Astrocyte (in vitro differentiated cells and primary cell): ENCODE measurements around the gene PPP1R37. TPM values are rescaled to one million over a fixed set of nuclear protein-coding genes. Genes with fewer than 3 reads are reported as not detected.

Experiments
- DNase-seq: peaks from one replicate; pipeline ENCODE4 v3.0.0-alpha.2; 2010; ENCODE audit warnings: low read depth
- FAIRE-seq: peaks from 2 replicates; lab custom pipeline; 2011; peaks lifted over from hg19 to GRCh38; lab: Jason Lieb, UNC
- H2AFZ ChIP-seq: 2 replicates; pipeline ENCODE4 v1.6.0; 2012; ENCODE audit warnings: low read depth, low read length, inconsistent platforms
- H3K27ac ChIP-seq: 2 replicates; pipeline ENCODE4 v1.5.1; 2011; ENCODE audit warnings: low read depth, low read length, inconsistent platforms
- H3K27me3 ChIP-seq: 2 replicates; pipeline ENCODE4 v1.6.0; 2011; ENCODE audit warnings: low read length, inconsistent platforms; ENCODE audit not compliant: insufficient read depth
- H3K36me3 ChIP-seq: 2 replicates; pipeline ENCODE4 v1.5.1; 2011; ENCODE audit warnings: low read length, inconsistent platforms; ENCODE audit not compliant: insufficient read depth
- H3K4me1 ChIP-seq: 2 replicates; pipeline ENCODE4 v1.5.1; 2011; ENCODE audit warnings: low read length, inconsistent platforms; ENCODE audit not compliant: insufficient read depth
- H3K4me2 ChIP-seq: 2 replicates; pipeline ENCODE4 v1.6.0; 2012; ENCODE audit warnings: low read length, inconsistent platforms
- H3K4me3 ChIP-seq: 2 replicates; pipeline ENCODE4 v1.5.1; 2011; ENCODE audit warnings: low read depth, mild to moderate bottlenecking, low read length, inconsistent platforms; ENCODE audit not compliant: insufficient read depth
- H3K79me2 ChIP-seq: 2 replicates; pipeline ENCODE4 v1.6.0; 2012; ENCODE audit warnings: mild to moderate bottlenecking, low read length, inconsistent platforms; ENCODE audit not compliant: insufficient read depth
- H3K9ac ChIP-seq: 2 replicates; pipeline ENCODE4 v1.6.0; 2012; ENCODE audit warnings: mild to moderate bottlenecking, low read length, inconsistent platforms
- H3K9me3 ChIP-seq: 2 replicates; pipeline ENCODE4 v1.5.1; 2012; ENCODE audit warnings: low read depth, mild to moderate bottlenecking, low read length, inconsistent platforms; ENCODE audit not compliant: insufficient read depth
- H4K20me1 ChIP-seq: 2 replicates; pipeline ENCODE4 v1.6.0; 2012; ENCODE audit warnings: low read length, inconsistent platforms; ENCODE audit not compliant: insufficient read depth
- H3K27ac Mint-ChIP-seq: one replicate; pipeline ENCODE4 v1.8.0; 2021; ENCODE audit warnings: mild to moderate bottlenecking, mixed read lengths; ENCODE audit not compliant: unreplicated experiment
- H3K27me3 Mint-ChIP-seq: one replicate; pipeline ENCODE4 v1.8.0; 2021; ENCODE audit warnings: low read depth, mixed read lengths; ENCODE audit not compliant: unreplicated experiment
- H3K36me3 Mint-ChIP-seq: one replicate; pipeline ENCODE4 v1.8.0; 2021; ENCODE audit warnings: low read depth, mixed read lengths; ENCODE audit not compliant: unreplicated experiment
- H3K4me1 Mint-ChIP-seq: one replicate; pipeline ENCODE4 v1.8.0; 2021; ENCODE audit warnings: low read depth, mixed read lengths; ENCODE audit not compliant: unreplicated experiment
- H3K4me3 Mint-ChIP-seq: one replicate; pipeline ENCODE4 v1.8.0; 2021; ENCODE audit warnings: mild to moderate bottlenecking, moderate library complexity, mixed read lengths; ENCODE audit not compliant: unreplicated experiment
- H3K9me3 Mint-ChIP-seq: one replicate; pipeline ENCODE4 v1.8.0; 2021; ENCODE audit warnings: mild to moderate bottlenecking, mixed read lengths; ENCODE audit not compliant: unreplicated experiment
- EZH2 ChIP-seq: IDR thresholded peaks from 2 replicates; pipeline ENCODE4 v1.6.1; 2012; ENCODE audit warnings: mild to moderate bottlenecking, low read length, inconsistent platforms; ENCODE audit not compliant: insufficient read depth
- total RNA-seq: library from RNA; stranded (reverse); gene quantifications from 2 replicates; pipeline ENCODE4 v1.2.1, GENCODE V29; 2021
- TF ChIP-seq, protein P1 (sequence below): IDR thresholded peaks from 2 replicates; pipeline ENCODE4 v1.5.1; 2011; ENCODE audit warnings: low read depth, mild to moderate bottlenecking, inconsistent platforms, low read length, moderate library complexity; ENCODE audit not compliant: insufficient read depth

PPP1R37 gene
- total RNA-seq, 1 donor from 2014 or later, result 29.1 TPM

DNA sequence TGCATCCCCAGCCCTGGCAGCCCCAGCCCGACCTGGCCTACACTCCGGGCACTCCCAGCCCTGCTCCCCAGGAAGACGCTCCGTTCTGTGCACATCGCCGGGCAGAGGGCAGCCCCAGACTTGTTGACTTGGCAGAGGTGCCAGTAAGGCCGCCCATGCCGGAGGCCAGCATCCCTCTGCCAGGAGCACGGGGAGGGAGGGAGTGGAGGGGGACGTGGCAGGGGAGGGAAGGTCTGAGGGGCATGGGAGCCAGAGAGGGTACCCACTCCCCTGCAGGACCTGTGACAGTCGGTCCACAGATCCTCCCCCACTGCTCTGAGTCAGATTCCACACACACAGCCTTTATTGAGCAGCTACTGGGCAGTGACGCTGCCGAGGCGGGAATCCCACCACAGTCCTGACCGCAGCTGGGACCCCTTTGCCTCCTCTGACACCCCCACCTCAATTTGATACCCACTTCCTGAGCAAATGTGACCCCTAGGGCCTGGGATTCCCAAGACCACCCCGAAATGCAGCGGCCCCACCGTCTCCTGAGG, 69.7 kb downstream of the PPP1R37 start:
- Mint-ChIP-seq H3K36me3 (peaks cover 3% of the 10 kb centered on the region), H3K27ac (no peak overlapping the region), H3K9me3 (no peaks in the 10 kb centered on the region), H3K4me1 (no peaks in the 10 kb centered on the region), H3K27me3 (peaks cover 15% of the 10 kb centered on the region), H3K4me3 (no peak overlapping the region)
- no peaks in the 10 kb centered on the region for H3K36me3 ChIP-seq
- H3K9ac ChIP-seq, result no peak overlapping the region
- DNase-seq (no peak), FAIRE-seq (no peak)
- no peak overlapping the region for H3K4me2 ChIP-seq
- peaks cover 4% of the 10 kb centered on the region for H4K20me1 ChIP-seq
- H2AFZ ChIP-seq, result no peak overlapping the region
- no peak for TF ChIP-seq EZH2
- TF ChIP-seq, protein P1, sequence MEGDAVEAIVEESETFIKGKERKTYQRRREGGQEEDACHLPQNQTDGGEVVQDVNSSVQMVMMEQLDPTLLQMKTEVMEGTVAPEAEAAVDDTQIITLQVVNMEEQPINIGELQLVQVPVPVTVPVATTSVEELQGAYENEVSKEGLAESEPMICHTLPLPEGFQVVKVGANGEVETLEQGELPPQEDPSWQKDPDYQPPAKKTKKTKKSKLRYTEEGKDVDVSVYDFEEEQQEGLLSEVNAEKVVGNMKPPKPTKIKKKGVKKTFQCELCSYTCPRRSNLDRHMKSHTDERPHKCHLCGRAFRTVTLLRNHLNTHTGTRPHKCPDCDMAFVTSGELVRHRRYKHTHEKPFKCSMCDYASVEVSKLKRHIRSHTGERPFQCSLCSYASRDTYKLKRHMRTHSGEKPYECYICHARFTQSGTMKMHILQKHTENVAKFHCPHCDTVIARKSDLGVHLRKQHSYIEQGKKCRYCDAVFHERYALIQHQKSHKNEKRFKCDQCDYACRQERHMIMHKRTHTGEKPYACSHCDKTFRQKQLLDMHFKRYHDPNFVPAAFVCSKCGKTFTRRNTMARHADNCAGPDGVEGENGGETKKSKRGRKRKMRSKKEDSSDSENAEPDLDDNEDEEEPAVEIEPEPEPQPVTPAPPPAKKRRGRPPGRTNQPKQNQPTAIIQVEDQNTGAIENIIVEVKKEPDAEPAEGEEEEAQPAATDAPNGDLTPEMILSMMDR, result no peak
- no peaks in the 10 kb centered on the region for H3K79me2 ChIP-seq
- peaks cover 7% of the 10 kb centered on the region for H3K4me1 ChIP-seq
- H3K27me3 ChIP-seq, result peaks cover 2% of the 10 kb centered on the region
- H3K4me3 ChIP-seq, result no peak overlapping the region
- H3K9me3 ChIP-seq, result no peaks in the 10 kb centered on the region
- no peak overlapping the region for H3K27ac ChIP-seq

DNA sequence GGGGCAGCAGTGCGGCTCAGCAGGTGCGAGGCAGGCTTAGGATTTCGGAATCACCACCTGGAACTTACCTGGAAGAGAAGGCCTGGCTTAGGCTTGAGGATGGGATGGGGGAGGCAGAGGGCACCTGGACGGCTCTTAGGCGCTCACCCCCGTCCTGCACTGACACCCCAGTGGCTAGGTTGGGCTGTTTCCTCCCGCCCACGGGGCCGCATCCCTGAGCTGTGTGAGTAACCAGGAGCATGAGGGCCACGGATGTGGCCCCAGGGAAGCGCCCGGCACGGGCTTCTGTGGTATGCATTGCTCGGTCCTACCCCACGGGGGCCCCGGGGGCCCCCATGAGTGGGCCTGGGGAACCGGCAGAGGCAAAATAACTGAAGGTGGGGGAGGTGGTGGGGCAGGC, 70.2 kb downstream of the PPP1R37 start:
- Histone ChIP-seq H4K20me1 (peaks cover 4% of the 10 kb centered on the region), H3K27ac (no peak overlapping the region), H3K4me3 (no peak overlapping the region), H3K36me3 (no peaks in the 10 kb centered on the region), H3K4me2 (no peak overlapping the region), H3K9ac (no peak overlapping the region), H3K27me3 (peaks cover 2% of the 10 kb centered on the region), H3K4me1 (peaks cover 7% of the 10 kb centered on the region), H2AFZ (no peak overlapping the region), H3K9me3 (no peaks in the 10 kb centered on the region), H3K79me2 (no peaks in the 10 kb centered on the region)
- Mint-ChIP-seq H3K9me3 (no peaks in the 10 kb centered on the region), H3K4me1 (no peaks in the 10 kb centered on the region), H3K27ac (no peak overlapping the region), H3K36me3 (no peaks in the 10 kb centered on the region), H3K27me3 (peaks cover 10% of the 10 kb centered on the region), H3K4me3 (no peak overlapping the region)
- FAIRE-seq (no peak), DNase-seq (no peak)
- no peak for TF ChIP-seq EZH2
- TF ChIP-seq, protein P1, result no peak

DNA sequence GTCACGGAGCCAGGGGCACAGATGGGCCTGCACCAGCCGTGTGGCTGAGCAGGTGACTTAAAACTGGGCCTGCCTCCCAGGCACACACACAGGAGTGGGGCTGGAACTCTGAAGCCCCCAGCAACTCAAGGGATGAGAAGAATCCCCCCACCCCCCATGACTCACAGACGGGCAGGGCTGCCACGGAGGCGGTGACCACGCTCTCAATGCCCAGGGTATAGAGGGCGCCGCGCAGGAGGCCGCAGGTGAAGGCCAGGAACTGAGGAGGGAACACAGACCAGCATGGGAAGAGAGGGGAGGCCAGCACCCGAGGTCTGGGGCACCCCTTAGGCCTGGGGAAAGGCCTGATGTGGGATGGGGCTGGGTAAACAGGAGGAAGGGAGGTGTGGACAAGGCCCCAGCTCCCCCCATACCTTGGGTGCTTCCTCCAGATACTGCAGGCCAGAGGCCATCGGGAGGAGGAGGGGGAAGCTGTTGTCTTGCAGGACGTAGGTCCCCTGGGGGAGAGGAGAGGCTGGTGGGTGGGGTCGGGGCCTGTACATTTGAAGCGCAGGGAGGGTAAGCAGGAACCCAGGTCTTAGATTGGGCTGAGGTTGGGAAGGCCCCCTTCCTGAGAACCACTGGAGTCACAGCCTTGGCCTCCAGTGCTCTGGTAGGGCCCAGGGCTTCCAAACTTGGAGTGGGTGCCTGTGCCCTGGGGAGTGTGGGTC, 70.9 kb downstream of the PPP1R37 start:
- Mint-ChIP-seq H3K4me1 (no peaks in the 10 kb centered on the region), H3K4me3 (no peak overlapping the region), H3K9me3 (no peaks in the 10 kb centered on the region), H3K27ac (no peak overlapping the region), H3K36me3 (no peaks in the 10 kb centered on the region), H3K27me3 (peaks cover 10% of the 10 kb centered on the region)
- TF ChIP-seq, protein P1, result no peak
- no peak for TF ChIP-seq EZH2
- Histone ChIP-seq H3K4me3 (no peak overlapping the region), H3K9ac (no peak overlapping the region), H3K4me1 (peaks cover 7% of the 10 kb centered on the region), H3K79me2 (no peaks in the 10 kb centered on the region), H3K36me3 (no peaks in the 10 kb centered on the region), H4K20me1 (peaks cover 4% of the 10 kb centered on the region), H3K27ac (no peak overlapping the region), H3K27me3 (peaks cover 2% of the 10 kb centered on the region), H3K9me3 (no peaks in the 10 kb centered on the region), H2AFZ (no peak overlapping the region), H3K4me2 (peak overlapping the region; percentile 22)
- FAIRE-seq, result no peak
- no peak for DNase-seq
